EL (cell line): ENCODE data around the gene NOX5.
"Not testable (repeated sequence)": the region's sequence is repeated elsewhere in the genome, so short reads cannot be mapped to it uniquely, and the experiment has no call there.

Experiments used
- DNase-seq: peaks from one replicate; pipeline ENCODE4 v3.0.0-alpha.2; 2016

The NOX5 gene

DNA sequence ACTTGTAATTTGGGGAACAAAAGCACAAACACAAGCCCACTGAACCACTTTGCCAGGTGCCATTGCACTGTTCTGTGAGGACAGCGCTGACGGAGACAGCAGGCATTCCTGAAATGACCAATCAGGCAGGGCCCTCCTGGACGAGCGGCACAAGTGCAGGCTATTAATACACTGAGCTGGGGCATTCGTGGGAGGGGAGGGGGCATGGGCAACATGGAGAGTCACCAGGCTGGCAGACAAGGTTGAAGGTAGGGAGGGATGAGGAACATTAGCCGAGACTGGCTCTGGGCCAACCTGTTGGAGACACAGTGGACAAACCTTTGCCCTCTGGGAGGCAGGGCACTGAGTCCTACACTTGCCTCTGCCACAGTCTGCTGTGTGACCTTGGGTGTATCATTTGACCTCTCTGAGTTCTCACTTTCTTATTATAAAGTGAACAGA lies 45.6 kb downstream of the NOX5 start:
- no peak for DNase-seq

GRCh38 chr15:69060744-69061143 lies 46.2 kb downstream of the NOX5 start:
- no peak for DNase-seq

GRCh38 chr15:69061414-69061842 lies 46.9 kb downstream of the NOX5 start:
- DNase-seq: no peak

DNA sequence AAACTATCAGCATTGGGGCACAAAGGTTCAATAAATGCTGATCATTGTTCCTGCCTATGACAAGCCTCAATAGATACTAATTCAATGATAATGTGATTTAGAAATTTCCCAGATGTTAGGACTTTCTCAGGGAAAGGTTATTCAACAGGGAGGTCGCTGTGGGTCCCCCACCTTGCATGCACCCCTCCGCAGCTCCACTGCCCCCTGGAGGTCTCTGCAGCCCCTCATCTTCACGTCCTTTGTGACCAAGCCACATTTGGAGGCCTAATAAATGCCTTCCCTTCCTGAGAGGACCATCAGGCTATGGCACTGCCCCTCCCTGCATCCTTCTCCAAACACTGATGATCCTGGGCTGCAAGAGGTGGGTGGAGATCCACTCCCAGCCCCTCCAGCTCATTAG lies 50.2 kb downstream of the NOX5 start:
- DNase-seq: no peak

DNA sequence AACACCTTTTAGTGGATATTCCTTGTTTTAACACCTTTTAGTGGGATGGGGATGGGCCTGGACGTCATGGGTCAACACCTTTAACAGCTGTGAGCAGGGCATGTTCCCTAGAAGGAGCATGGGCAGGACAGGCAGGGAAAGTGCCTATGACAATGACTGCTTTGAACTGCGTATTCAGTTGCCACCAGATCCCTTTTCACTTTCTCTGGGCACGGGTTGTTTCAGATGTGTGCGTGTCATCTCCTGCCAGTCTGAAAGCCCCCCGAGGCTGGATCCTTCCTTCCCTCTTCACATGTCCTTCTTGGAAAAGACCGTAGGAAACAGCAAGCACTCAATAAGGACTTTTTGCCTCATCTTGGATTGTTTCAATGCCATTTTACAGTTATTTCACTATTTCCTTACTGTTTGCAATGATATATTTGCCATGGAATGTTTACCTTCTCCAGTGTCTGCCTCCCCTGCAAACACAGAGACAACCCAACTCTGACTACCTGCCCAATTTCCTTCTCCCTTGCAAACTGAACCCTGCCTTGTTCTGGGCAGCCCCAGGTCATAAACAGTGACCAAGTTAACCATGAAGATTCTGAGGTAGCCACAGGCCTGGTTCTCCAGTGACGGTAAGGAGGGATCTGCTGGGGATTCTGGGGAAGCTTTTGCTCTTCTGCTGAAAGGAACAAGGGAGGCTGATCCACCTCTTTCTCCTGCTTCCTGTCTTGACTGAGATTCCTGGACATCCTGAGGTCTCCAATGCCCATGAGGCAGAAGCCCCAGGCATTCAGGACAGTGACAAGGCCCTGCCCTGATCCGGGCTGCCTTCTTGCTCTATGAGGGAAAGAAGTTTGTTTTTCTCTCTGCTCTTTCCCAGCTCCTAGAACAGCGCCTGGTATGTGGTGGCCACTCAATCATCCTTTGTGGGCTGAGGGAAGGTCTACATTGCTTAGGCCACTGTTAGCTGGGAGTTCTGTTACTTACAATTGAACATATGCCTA lies 51.8 kb downstream of the NOX5 start:
- DNase-seq: no peak

DNA sequence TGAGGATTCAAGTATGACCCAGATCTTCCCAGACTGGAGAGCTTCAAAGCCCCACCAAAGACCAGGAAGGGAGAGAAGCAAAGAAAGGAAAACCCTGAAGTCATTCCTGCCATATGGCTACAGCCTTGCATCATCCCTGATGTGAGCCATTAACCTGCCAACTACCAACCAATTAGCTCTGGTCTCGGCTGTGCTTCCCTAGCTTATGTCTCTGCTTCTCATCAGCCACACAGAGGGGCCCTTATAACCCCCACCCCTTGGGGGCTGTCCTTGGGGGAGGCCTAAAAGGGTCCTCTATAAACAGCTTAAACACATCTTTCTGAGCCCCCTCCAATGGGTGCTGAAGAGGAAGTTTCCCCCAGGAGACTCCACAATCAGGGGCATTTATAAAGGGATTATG lies 52.8 kb downstream of the NOX5 start:
- DNase-seq: no peak

DNA sequence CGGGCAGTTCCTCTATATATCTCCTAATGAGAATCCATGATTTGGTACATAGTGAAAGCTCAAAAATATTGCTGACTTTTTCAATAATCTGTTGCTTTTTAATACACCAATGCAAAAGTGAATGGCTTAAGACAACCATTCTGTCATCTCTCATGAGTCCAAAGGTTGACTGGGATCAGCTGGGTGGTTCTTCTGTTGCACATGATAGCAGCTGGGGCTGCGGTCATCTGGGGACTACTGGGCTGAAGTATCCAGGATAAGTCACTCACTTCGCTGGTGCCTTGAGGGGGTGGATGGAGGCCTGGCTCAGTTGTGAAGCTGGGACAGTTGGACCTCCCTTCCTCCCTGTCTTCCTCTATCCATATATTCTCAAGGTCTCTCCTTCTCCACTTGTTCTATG lies 53.7 kb downstream of the NOX5 start:
- no peak for DNase-seq

- DNase-seq: not testable (repeated sequence)
Observed at GRCh38 chr15:69069290-69069689, 54.8 kb downstream of the NOX5 start.

- no peak for DNase-seq
Observed at GRCh38 chr15:69069996-69070395, 55.5 kb downstream of the NOX5 start.

DNA sequence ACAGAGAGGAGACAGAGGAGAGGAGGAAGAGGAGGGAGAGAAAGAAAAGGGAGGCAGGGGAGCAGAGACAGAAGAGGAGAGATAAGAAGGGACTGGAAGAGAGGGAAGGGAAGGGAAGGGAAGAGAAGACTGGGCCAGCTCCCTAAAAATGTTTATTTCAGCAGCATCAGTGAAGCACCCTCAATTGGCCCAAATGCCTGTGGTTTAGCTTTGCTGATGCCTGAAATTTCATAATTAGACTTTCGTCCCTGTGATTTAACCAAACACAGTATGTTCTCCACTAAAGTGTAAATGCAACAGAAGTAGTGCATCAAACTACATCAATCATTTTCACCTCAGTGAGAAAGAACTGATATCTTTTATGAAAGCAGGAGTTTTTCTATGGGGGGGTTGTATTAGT lies 55.9 kb downstream of the NOX5 start:
- DNase-seq: no peak

- DNase-seq: no peak
Observed at GRCh38 chr15:69071260-69071659, 56.8 kb downstream of the NOX5 start.

DNA sequence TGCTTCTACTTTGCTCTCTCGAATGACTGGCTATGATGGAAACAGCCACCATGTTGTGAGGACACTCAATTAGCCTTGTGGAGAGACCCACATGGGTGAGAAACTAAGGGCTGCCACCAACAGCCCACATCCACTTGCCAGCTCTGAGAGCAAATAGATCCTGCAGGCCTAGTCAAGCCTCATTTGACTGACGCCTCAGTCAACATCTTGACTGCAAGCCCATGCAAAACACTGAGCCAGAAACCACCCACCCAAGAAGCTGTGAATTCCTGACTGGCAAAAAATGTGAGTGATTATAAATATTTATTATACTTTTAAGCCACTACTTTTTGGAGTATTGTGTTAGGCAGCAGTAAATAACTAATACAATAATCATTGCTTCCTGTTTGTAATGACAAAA lies 58.4 kb downstream of the NOX5 start:
- no peak for DNase-seq

DNA sequence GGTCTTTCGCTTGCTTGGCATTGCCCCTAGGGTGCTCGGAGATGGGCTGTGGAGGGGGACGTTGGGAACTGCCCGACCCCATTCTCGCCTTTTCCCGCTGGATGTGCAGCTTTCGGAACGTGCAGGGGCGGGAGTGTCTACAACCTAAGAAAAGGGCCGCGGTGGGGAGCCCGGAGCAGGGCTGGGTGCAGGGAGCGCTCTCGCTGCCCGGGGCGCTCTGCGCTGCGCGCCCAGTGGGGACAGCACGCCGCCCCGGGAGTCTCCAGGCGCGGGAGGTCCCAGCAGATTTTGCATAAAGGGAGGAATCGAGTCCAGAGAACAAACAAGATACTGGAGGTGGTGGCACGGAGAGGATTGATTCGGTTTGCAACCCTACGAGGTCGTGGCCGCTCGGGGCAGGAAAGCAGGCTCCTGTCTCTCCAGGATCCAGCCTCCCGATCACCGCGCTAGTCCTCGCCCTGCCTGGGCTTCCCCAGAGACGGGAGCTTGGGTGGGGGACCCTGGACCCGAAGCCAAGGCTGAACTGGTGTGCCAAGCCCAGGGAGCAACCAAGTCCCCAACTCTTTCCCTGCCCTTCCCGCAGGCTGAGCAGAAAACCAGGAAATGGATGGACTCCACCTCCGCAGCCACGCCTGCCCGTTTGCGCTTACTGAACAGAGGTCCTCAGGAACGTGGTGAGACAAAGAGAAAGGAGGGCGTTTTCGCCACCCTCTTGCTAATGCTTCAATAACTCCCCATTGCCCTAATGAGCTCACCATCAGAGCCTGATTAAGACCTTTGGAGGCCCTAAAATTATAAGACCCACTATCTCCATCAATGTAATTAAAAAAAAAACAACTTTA lies 59.7 kb downstream of the NOX5 start:
- DNase-seq: peak; percentile 71

- DNase-seq: no peak
Observed at GRCh38 chr15:69074843-69075224, 60.3 kb downstream of the NOX5 start.

GRCh38 chr15:69075440-69075839 lies 60.9 kb downstream of the NOX5 start:
- DNase-seq: no peak

DNA sequence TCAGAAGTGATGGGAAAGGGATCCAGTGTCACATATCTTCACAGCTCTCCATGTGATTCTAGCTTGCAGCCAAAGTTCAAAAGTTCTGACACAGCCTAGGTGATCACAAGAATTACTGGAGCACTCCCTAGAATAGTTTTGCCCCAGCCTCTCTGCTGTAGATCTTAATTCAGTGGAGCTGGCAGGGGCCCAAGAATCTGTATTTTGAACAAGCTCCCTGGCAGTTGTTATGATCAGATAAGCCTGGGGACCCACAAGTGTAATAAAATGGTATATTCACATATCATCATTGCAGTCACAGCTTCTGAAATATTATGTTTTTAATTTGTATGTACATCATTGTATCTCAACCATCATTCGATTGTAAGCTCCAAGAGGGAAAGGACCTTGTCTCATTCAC lies 62.3 kb downstream of the NOX5 start:
- no peak for DNase-seq

DNA sequence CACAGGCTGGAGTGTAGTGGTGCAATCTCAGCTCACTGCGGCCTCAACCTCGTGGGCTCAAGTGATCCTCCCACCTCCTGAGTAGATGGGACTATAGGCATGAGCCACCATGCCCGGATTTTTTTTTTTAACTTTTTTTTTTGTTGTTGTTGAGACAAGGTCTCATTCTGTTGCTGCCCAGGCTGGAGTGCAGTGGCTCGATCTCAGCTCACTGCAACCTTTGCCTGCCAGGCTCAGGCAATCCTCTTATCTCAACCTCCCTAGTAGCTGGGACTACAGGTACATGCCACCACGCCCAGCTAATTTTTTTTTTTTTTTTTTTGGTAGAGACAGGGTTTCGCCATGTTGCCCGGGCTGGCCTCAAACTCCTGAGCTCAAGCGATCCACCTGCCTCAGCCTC lies 64.1 kb downstream of the NOX5 start:
- DNase-seq: no peak

- DNase-seq: peak; percentile 16
Observed at GRCh38 chr15:69080295-69081248, 66.1 kb downstream of the NOX5 start.

GRCh38 chr15:69081310-69082004 lies 67.0 kb downstream of the NOX5 start:
- peak; percentile 69 for DNase-seq

DNA sequence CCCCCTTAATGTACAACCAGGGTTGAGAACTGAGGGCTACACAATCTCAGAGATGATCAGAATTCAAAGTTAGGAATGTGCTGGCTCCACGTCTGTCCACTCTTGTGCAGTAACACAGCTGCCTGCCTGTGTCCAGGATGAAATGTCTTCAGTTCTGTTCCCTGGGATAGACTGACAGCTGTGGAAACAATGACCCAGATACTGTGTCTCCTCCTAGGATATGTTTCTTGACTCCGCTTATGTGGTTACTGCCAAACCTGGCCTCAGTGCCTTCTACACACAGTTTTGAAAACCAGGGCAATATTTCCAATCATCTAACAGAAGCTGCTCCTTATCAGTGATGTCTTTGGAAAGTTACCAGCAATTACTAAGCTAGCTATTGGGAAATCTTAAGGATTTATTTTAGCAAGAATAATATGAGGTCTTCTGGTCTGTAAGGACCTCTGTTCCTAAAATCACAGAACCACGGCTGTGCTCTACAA lies 67.6 kb downstream of the NOX5 start:
- peak; percentile 43 for DNase-seq

- DNase-seq: no peak
Observed at GRCh38 chr15:69082554-69082953, 68.1 kb downstream of the NOX5 start.
